ENCODE results near the gene GCNA. TPM values are rescaled to one million over a fixed set of nuclear protein-coding genes. Genes with fewer than 3 reads are reported as not detected.
"Not testable (repeated sequence)": the region's sequence is repeated elsewhere in the genome, so short reads cannot be mapped to it uniquely, and the experiment has no call there.

GCNA gene
- total RNA-seq, 2 donors from 2014 or later: 4.1 to 6.0 TPM

- H3K36me3 Mint-ChIP-seq: peaks cover 6 to 38% of the 10 kb centered on the region in 2 donors
- H3K9me3 Mint-ChIP-seq: no peaks in the 10 kb centered on the region
- no peak for ATAC-seq
- H3K27ac Mint-ChIP-seq: peak overlapping the region in 1 of 2 donors; percentile 98
- DNase-seq (ENCODE audit: low spot score in 2 of 2): no peak
These were observed 32.9 kb upstream of the GCNA start for GRCh38 chrX:71545364-71545763.

GRCh38 chrX:71546879-71547278 lies 31.4 kb upstream of the GCNA start:
- no peak for ATAC-seq
- DNase-seq (ENCODE audit: low spot score in 2 of 2): no peak
- Mint-ChIP-seq H3K36me3 (peaks cover 6 to 38% of the 10 kb centered on the region in 2 donors), H3K9me3 (no peaks in the 10 kb centered on the region), H3K27ac (peak overlapping the region in 1 of 2 donors; percentile 44)

- no peaks in the 10 kb centered on the region for H3K9me3 Mint-ChIP-seq
- DNase-seq (ENCODE audit: low spot score in 2 of 2) (no peak), ATAC-seq (no peak)
- H3K27ac Mint-ChIP-seq: peak overlapping the region in 1 of 2 donors; percentile 44
- peaks cover 6 to 33% of the 10 kb centered on the region in 2 donors for H3K36me3 Mint-ChIP-seq
These were observed 30.9 kb upstream of the GCNA start for GRCh38 chrX:71547339-71547738.

- Mint-ChIP-seq H3K27ac (peak overlapping the region in 1 of 2 donors; percentile 65), H3K9me3 (no peaks in the 10 kb centered on the region), H3K36me3 (peaks cover 6 to 23% of the 10 kb centered on the region in 2 donors)
- DNase-seq (ENCODE audit: low spot score in 2 of 2) (no peak), ATAC-seq (no peak)
These were observed 28.3 kb upstream of the GCNA start for GRCh38 chrX:71549986-71550385.

- Mint-ChIP-seq H3K9me3 (no peaks in the 10 kb centered on the region), H3K27ac (peak overlapping the region in 1 of 2 donors; percentile 29), H3K36me3 (peaks cover 7 to 23% of the 10 kb centered on the region in 2 donors)
- DNase-seq (ENCODE audit: low spot score in 2 of 2) (no peak), ATAC-seq (peak in 1 of 2 donors; percentile 27)
These were observed 27.7 kb upstream of the GCNA start for GRCh38 chrX:71550578-71550977.

- H3K9me3 Mint-ChIP-seq: no peaks in the 10 kb centered on the region
These were observed 22.2 kb upstream of the GCNA start for GRCh38 chrX:71556036-71556435.

GRCh38 chrX:71558920-71559319 lies 19.3 kb upstream of the GCNA start:
- DNase-seq (ENCODE audit: low spot score in 2 of 2) (no peak), ATAC-seq (no peak)
- Mint-ChIP-seq H3K9me3 (no peaks in the 10 kb centered on the region), H3K36me3 (peaks cover 18 to 19% of the 10 kb centered on the region in 2 donors), H3K27ac (no peak overlapping the region)

More at GRCh38 chrX:71556036-71556435, 22.2 kb upstream of the GCNA start:
- DNase-seq (ENCODE audit: low spot score in 2 of 2): no peak
- Mint-ChIP-seq H3K36me3 (peaks cover 9 to 14% of the 10 kb centered on the region in 2 donors), H3K27ac (peak overlapping the region; percentile 27 to 63)
- no peak for ATAC-seq

- not testable (repeated sequence) for H3K9me3 Mint-ChIP-seq; DNase-seq (ENCODE audit: low spot score in 2 of 2); ATAC-seq
- Mint-ChIP-seq H3K27ac (peak overlapping the region in 1 of 2 donors; percentile 60), H3K36me3 (peaks cover 23% of the 10 kb centered on the region in 2 donors)
These were observed 18.5 kb upstream of the GCNA start for GRCh38 chrX:71559773-71560172.

- H3K9me3 Mint-ChIP-seq: no peaks in the 10 kb centered on the region
- H3K36me3 Mint-ChIP-seq: peaks cover 14% of the 10 kb centered on the region in 2 donors
- DNase-seq (ENCODE audit: low spot score in 2 of 2) (no peak), ATAC-seq (no peak)
- no peak overlapping the region for H3K27ac Mint-ChIP-seq
These were observed 14.3 kb upstream of the GCNA start for GRCh38 chrX:71563921-71564320.

- DNase-seq (ENCODE audit: low spot score in 2 of 2) (no peak), ATAC-seq (no peak)
- H3K27ac Mint-ChIP-seq: peak overlapping the region in 1 of 2 donors; percentile 55
- H3K9me3 Mint-ChIP-seq: no peaks in the 10 kb centered on the region
- H3K36me3 Mint-ChIP-seq: peaks cover 14% of the 10 kb centered on the region in 2 donors
These were observed 12.7 kb upstream of the GCNA start for GRCh38 chrX:71565474-71566041.

GRCh38 chrX:71571390-71571789 lies 6.8 kb upstream of the GCNA start:
- DNase-seq (ENCODE audit: low spot score in 2 of 2); ATAC-seq; H3K9me3 Mint-ChIP-seq: not testable (repeated sequence)
- H3K36me3 Mint-ChIP-seq: peaks cover 2 to 10% of the 10 kb centered on the region in 2 donors
- H3K27ac Mint-ChIP-seq: peak overlapping the region in 1 of 2 donors; percentile 81

GRCh38 chrX:71573590-71573989 lies 4.6 kb upstream of the GCNA start:
- no peaks in the 10 kb centered on the region for H3K9me3 Mint-ChIP-seq
- H3K36me3 Mint-ChIP-seq: peaks cover 4 to 16% of the 10 kb centered on the region in 2 donors
- peak in 1 of 2 donors; percentile 7 for ATAC-seq
- DNase-seq (ENCODE audit: low spot score in 2 of 2): no peak
- H3K27ac Mint-ChIP-seq: no peak overlapping the region

GRCh38 chrX:71577682-71578081 lies 555 bp upstream of the GCNA start:
- DNase-seq (ENCODE audit: low spot score in 2 of 2) (no peak), ATAC-seq (no peak)
- no peaks in the 10 kb centered on the region for H3K9me3 Mint-ChIP-seq
- peaks cover 4 to 16% of the 10 kb centered on the region in 2 donors for H3K36me3 Mint-ChIP-seq
- H3K27ac Mint-ChIP-seq: peak overlapping the region in 1 of 2 donors; percentile 67

GRCh38 chrX:71579136-71579989 lies 1.1 kb downstream of the GCNA start:
- DNase-seq (ENCODE audit: low spot score in 2 of 2) (no peak), ATAC-seq (peak in 1 of 2 donors; percentile 28)
- no peaks in the 10 kb centered on the region for H3K9me3 Mint-ChIP-seq
- peak overlapping the region in 1 of 2 donors; percentile 14 for H3K27ac Mint-ChIP-seq
- H3K36me3 Mint-ChIP-seq: peaks cover 4 to 15% of the 10 kb centered on the region in 2 donors

GRCh38 chrX:71579990-71580380 lies 1.7 kb downstream of the GCNA start:
- H3K36me3 Mint-ChIP-seq: peaks cover 4 to 9% of the 10 kb centered on the region in 2 donors
- ATAC-seq (peak in 1 of 2 donors; percentile 20), DNase-seq (ENCODE audit: low spot score in 2 of 2) (no peak)
- H3K27ac Mint-ChIP-seq: no peak overlapping the region
- H3K9me3 Mint-ChIP-seq: no peaks in the 10 kb centered on the region

- no peaks in the 10 kb centered on the region for H3K9me3 Mint-ChIP-seq
- ATAC-seq: no peak
- peaks cover 4 to 7% of the 10 kb centered on the region in 2 donors for H3K36me3 Mint-ChIP-seq
- no peak for DNase-seq (ENCODE audit: low spot score in 2 of 2)
- H3K27ac Mint-ChIP-seq: peak overlapping the region in 1 of 2 donors; percentile 22
These were observed 3.0 kb downstream of the GCNA start for GRCh38 chrX:71581210-71581609.

- DNase-seq (ENCODE audit: low spot score in 2 of 2) (no peak), ATAC-seq (no peak)
- no peaks in the 10 kb centered on the region for H3K9me3 Mint-ChIP-seq
- H3K36me3 Mint-ChIP-seq: no peaks in the 10 kb centered on the region
- H3K27ac Mint-ChIP-seq: peak overlapping the region in 1 of 2 donors; percentile 17
These were observed 8.7 kb downstream of the GCNA start for GRCh38 chrX:71586929-71587328.

Data from activated naive CD4-positive, alpha-beta T cell treated with anti-CD3 and anti-CD28 coated beads, Interleukin-2, amount 50 U/mL, for 72 hours (primary cell).